ENCODE data around the gene CLCN7. TPM values are rescaled to one million over a fixed set of nuclear protein-coding genes. Genes with fewer than 3 reads are reported as not detected.

The CLCN7 gene
- total RNA-seq, 1 donor from 2014 or later: 49.8 TPM

GRCh38 chr16:1474082-1474795 is 589 bp downstream of the CLCN7 start:
- Histone ChIP-seq H3K27me3 (no peaks in the 10 kb centered on the region), H3K4me1 (peaks cover 33% of the 10 kb centered on the region), H3K9me3 (no peaks in the 10 kb centered on the region), H3K4me3 (peak overlapping the region; percentile 89 to 91), H3K36me3 (no peaks in the 10 kb centered on the region), H3K27ac (peak overlapping the region; percentile 93)
- intact Hi-C loops (cut with DNase I): no loop called here
- no peak for DNase-seq (ENCODE audit: extremely low spot score in 2 of 2)
- TF ChIP-seq CTCF (IDR thresholded peaks at IDR 0.05) (no peak), POLR2A (IDR thresholded peaks at IDR 0.05) (no peak), POLR2AphosphoS5 (IDR thresholded peaks at IDR 0.05; ENCODE audit: insufficient read depth in 1 of 2, low read depth in 1 of 2) (no peak)

GRCh38 chr16:1472974-1473373 is 1.9 kb downstream of the CLCN7 start:
- TF ChIP-seq CTCF (IDR thresholded peaks at IDR 0.05) (no peak), POLR2AphosphoS5 (IDR thresholded peaks at IDR 0.05; ENCODE audit: insufficient read depth in 1 of 2, low read depth in 1 of 2) (no peak), POLR2A (IDR thresholded peaks at IDR 0.05) (no peak)
- H3K4me3 ChIP-seq: no peak overlapping the region
- no peaks in the 10 kb centered on the region for H3K27me3 ChIP-seq
- no peak overlapping the region for H3K27ac ChIP-seq
- H3K9me3 ChIP-seq: no peaks in the 10 kb centered on the region
- intact Hi-C loops (cut with DNase I): no loop called here
- H3K36me3 ChIP-seq: no peaks in the 10 kb centered on the region
- H3K4me1 ChIP-seq: peaks cover 33% of the 10 kb centered on the region
- no peak for DNase-seq (ENCODE audit: extremely low spot score in 2 of 2)

- intact Hi-C loops (cut with DNase I): no loop called here
- peaks cover 33% of the 10 kb centered on the region for H3K4me1 ChIP-seq
- no peaks in the 10 kb centered on the region for H3K36me3 ChIP-seq
- H3K27me3 ChIP-seq: no peaks in the 10 kb centered on the region
- H3K4me3 ChIP-seq: no peak overlapping the region
- no peak for TF ChIP-seq POLR2AphosphoS5 (IDR thresholded peaks at IDR 0.05; ENCODE audit: insufficient read depth in 1 of 2, low read depth in 1 of 2)
- no peak for TF ChIP-seq CTCF (IDR thresholded peaks at IDR 0.05)
- TF ChIP-seq POLR2A (IDR thresholded peaks at IDR 0.05): no peak
- no peak for DNase-seq (ENCODE audit: extremely low spot score in 2 of 2)
- H3K9me3 ChIP-seq: no peaks in the 10 kb centered on the region
- H3K27ac ChIP-seq: no peak overlapping the region
Measured at GRCh38 chr16:1471569-1472194, 3.1 kb downstream of the CLCN7 start.

GRCh38 chr16:1470481-1471251 is 4.2 kb downstream of the CLCN7 start:
- no peak overlapping the region for H3K27ac ChIP-seq
- no peaks in the 10 kb centered on the region for H3K9me3 ChIP-seq
- no peaks in the 10 kb centered on the region for H3K27me3 ChIP-seq
- no peaks in the 10 kb centered on the region for H3K36me3 ChIP-seq
- peaks cover 30% of the 10 kb centered on the region for H3K4me1 ChIP-seq
- intact Hi-C loops (cut with DNase I): no loop called here
- H3K4me3 ChIP-seq: no peak overlapping the region
- no peak for DNase-seq (ENCODE audit: extremely low spot score in 2 of 2)
- TF ChIP-seq CTCF (IDR thresholded peaks at IDR 0.05): no peak
- TF ChIP-seq POLR2AphosphoS5 (IDR thresholded peaks at IDR 0.05; ENCODE audit: insufficient read depth in 1 of 2, low read depth in 1 of 2): no peak
- TF ChIP-seq POLR2A (IDR thresholded peaks at IDR 0.05): no peak
